WTC11 (cell line): Measurements from ENCODE around the gene SULT6B1. TPM values are rescaled to one million over a fixed set of nuclear protein-coding genes. Genes with fewer than 3 reads are reported as not detected.

Experiments used
- ATAC-seq: fragments of 200-7000 bp; cut with Tn5 transposase; 2 replicates; pipeline ENCODE4 v1.10.0; 2021; ENCODE audit warnings: mild to moderate bottlenecking, moderate library complexity
- CTCF ChIA-PET: fragments of 300-600 bp; sonication (Branson Sonifier 250); formaldehyde crosslinking; loops from one replicate; lab custom pipeline; 2021; ENCODE audit warnings: antibody characterized with exemption; lab: Charles Lee
- POLR2A ChIA-PET: fragments of 350-600 bp; sonication (Branson Sonifier 250); formaldehyde crosslinking; loops from one replicate; lab custom pipeline; 2021; ENCODE audit warnings: antibody characterized with exemption; lab: Charles Lee
- DNase-seq: peaks from one replicate; pipeline ENCODE4 v3.0.0; 2021; ENCODE audit warnings: low spot score
- H3K27ac Mint-ChIP-seq: 2 replicates; pipeline ENCODE4 v1.8.0; 2021; ENCODE audit warnings: mixed read lengths
- H3K27me3 Mint-ChIP-seq: 2 replicates; pipeline ENCODE4 v1.8.0; 2021; ENCODE audit warnings: low read depth, mild to moderate bottlenecking, moderate library complexity, mixed read lengths
- H3K36me3 Mint-ChIP-seq: 2 replicates; pipeline ENCODE4 v1.8.0; 2021; ENCODE audit warnings: mixed read lengths
- H3K4me1 Mint-ChIP-seq: 2 replicates; pipeline ENCODE4 v1.8.0; 2022; ENCODE audit warnings: mixed read lengths
- H3K4me3 Mint-ChIP-seq: 2 replicates; pipeline ENCODE4 v1.8.0; 2021; ENCODE audit warnings: mild to moderate bottlenecking, moderate library complexity, mixed read lengths
- H3K9me3 Mint-ChIP-seq: 2 replicates; pipeline ENCODE4 v1.8.0; 2021; ENCODE audit warnings: mixed read lengths
- CTCF ChIP-seq: fragments of 200-600 bp; IDR thresholded peaks from 2 replicates; pipeline ENCODE4 v1.8.0; 2022; ENCODE audit warnings: antibody characterized with exemption
- ETV6 ChIP-seq: sonication (generic); formaldehyde crosslinking; IDR thresholded peaks from 2 replicates; pipeline ENCODE4 v1.8.1; 2022; ENCODE audit warnings: mild to moderate bottlenecking, missing genetic modification reagents
- FOXJ3 ChIP-seq: sonication (generic); formaldehyde crosslinking; IDR thresholded peaks from 2 replicates; pipeline ENCODE4 v1.9.0; 2021; ENCODE audit warnings: missing genetic modification reagents, mild to moderate bottlenecking, borderline replicate concordance
- HMGXB4 ChIP-seq: sonication (generic); formaldehyde crosslinking; IDR thresholded peaks from 2 replicates; pipeline ENCODE4 v1.8.1; 2023; ENCODE audit warnings: mild to moderate bottlenecking, moderate library complexity, missing genetic modification reagents
- IRF1 ChIP-seq: sonication (generic); formaldehyde crosslinking; IDR thresholded peaks from 2 replicates; pipeline ENCODE4 v1.8.0; 2023; ENCODE audit warnings: missing genetic modification reagents
- KAT7 ChIP-seq: sonication (generic); formaldehyde crosslinking; IDR thresholded peaks from 2 replicates; pipeline ENCODE4 v1.8.1; 2023; ENCODE audit warnings: missing genetic modification reagents, mild to moderate bottlenecking, borderline replicate concordance
- MYBL2 ChIP-seq: sonication (generic); formaldehyde crosslinking; IDR thresholded peaks from 2 replicates; pipeline ENCODE4 v1.8.1; 2023; ENCODE audit warnings: mild to moderate bottlenecking, moderate library complexity, missing genetic modification reagents
- NR2C2 ChIP-seq: sonication (generic); formaldehyde crosslinking; IDR thresholded peaks from 2 replicates; pipeline ENCODE4 v1.8.0; 2022; ENCODE audit warnings: mild to moderate bottlenecking, missing genetic modification reagents
- PREB ChIP-seq: sonication (generic); formaldehyde crosslinking; IDR thresholded peaks from 2 replicates; pipeline ENCODE4 v1.8.1; 2022; ENCODE audit warnings: mild to moderate bottlenecking, missing genetic modification reagents, moderate library complexity, borderline replicate concordance
- RORB ChIP-seq: fragments of 250-450 bp; sonication (Bioruptor Pico); IDR thresholded peaks from 2 replicates; pipeline ENCODE4 v1.9.0; 2021; ENCODE audit warnings: mild to moderate bottlenecking
- SP1 ChIP-seq: sonication (generic); formaldehyde crosslinking; conservative IDR thresholded peaks from 2 replicates; pipeline ENCODE4 v1.8.1; 2022; ENCODE audit warnings: missing genetic modification reagents
- TEAD1 ChIP-seq: sonication (generic); formaldehyde crosslinking; IDR thresholded peaks from 2 replicates; pipeline ENCODE4 v1.8.0; 2022; ENCODE audit warnings: mild to moderate bottlenecking, missing genetic modification reagents
- ZNF138 ChIP-seq: sonication (generic); formaldehyde crosslinking; conservative IDR thresholded peaks from 2 replicates; pipeline ENCODE4 v1.8.1; 2022; ENCODE audit warnings: mild to moderate bottlenecking, moderate library complexity, missing genetic modification reagents
- ZNF671 ChIP-seq: fragments of 250-450 bp; sonication (Bioruptor Pico); IDR thresholded peaks from 2 replicates; pipeline ENCODE4 v1.8.0; 2021; ENCODE audit warnings: mild to moderate bottlenecking
- total RNA-seq: library from RNA; stranded (reverse); gene quantifications from 3 replicates; pipeline ENCODE4 v1.2.3, GENCODE V29; 2021
- TF ChIP-seq, protein P1 (sequence below): sonication (generic); formaldehyde crosslinking; IDR thresholded peaks from 2 replicates; pipeline ENCODE4 v1.8.0; 2022; ENCODE audit warnings: mild to moderate bottlenecking, missing genetic modification reagents
- TF ChIP-seq, protein P2 (sequence below): sonication (generic); formaldehyde crosslinking; IDR thresholded peaks from 2 replicates; pipeline ENCODE4 v1.8.0; 2022; ENCODE audit warnings: mild to moderate bottlenecking, missing genetic modification reagents
- TF ChIP-seq, protein P3 (sequence below): sonication (generic); formaldehyde crosslinking; IDR thresholded peaks from 2 replicates; pipeline ENCODE4 v1.8.1; 2022; ENCODE audit warnings: low read depth, mild to moderate bottlenecking, moderate library complexity, missing genetic modification reagents, borderline replicate concordance

The SULT6B1 gene
- total RNA-seq, 1 experiment from 2014 or later, result not detected

- ATAC-seq, result no peak
- peak overlapping the region; percentile 98 for H3K27ac Mint-ChIP-seq
- H3K27me3 Mint-ChIP-seq, result peaks cover 2% of the 10 kb centered on the region; the same call in 1 of the 2 replicates
- ChIA-PET POLR2A (no interaction called here), CTCF (interaction anchor here (0.9 to 1.9 kb wide), 4 partner anchors 9 to 31 kb away, joined by 3 to 4 read pairs (median 4); no protein-coding TSS in a partner anchor)
- peaks cover 49% of the 10 kb centered on the region for H3K4me1 Mint-ChIP-seq
- no peak for DNase-seq
- peak overlapping the region; percentile 95 for H3K4me3 Mint-ChIP-seq
- no peak for TF ChIP-seq NR2C2 (CRISPR knock-in tag)
- TF ChIP-seq, protein P1, sequence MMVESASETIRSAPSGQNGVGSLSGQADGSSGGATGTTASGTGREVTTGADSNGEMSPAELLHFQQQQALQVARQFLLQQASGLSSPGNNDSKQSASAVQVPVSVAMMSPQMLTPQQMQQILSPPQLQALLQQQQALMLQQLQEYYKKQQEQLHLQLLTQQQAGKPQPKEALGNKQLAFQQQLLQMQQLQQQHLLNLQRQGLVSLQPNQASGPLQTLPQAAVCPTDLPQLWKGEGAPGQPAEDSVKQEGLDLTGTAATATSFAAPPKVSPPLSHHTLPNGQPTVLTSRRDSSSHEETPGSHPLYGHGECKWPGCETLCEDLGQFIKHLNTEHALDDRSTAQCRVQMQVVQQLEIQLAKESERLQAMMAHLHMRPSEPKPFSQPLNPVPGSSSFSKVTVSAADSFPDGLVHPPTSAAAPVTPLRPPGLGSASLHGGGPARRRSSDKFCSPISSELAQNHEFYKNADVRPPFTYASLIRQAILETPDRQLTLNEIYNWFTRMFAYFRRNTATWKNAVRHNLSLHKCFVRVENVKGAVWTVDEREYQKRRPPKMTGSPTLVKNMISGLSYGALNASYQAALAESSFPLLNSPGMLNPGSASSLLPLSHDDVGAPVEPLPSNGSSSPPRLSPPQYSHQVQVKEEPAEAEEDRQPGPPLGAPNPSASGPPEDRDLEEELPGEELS (CRISPR knock-in tag), result no peak
- TF ChIP-seq, all 79 proteins: peak for 0
- peaks cover 7% of the 10 kb centered on the region for H3K9me3 Mint-ChIP-seq
- H3K36me3 Mint-ChIP-seq, result peaks cover 55% of the 10 kb centered on the region
Measured at GRCh38 chr2:37198681-37199065, 10.2 kb upstream of the SULT6B1 start.

DNA sequence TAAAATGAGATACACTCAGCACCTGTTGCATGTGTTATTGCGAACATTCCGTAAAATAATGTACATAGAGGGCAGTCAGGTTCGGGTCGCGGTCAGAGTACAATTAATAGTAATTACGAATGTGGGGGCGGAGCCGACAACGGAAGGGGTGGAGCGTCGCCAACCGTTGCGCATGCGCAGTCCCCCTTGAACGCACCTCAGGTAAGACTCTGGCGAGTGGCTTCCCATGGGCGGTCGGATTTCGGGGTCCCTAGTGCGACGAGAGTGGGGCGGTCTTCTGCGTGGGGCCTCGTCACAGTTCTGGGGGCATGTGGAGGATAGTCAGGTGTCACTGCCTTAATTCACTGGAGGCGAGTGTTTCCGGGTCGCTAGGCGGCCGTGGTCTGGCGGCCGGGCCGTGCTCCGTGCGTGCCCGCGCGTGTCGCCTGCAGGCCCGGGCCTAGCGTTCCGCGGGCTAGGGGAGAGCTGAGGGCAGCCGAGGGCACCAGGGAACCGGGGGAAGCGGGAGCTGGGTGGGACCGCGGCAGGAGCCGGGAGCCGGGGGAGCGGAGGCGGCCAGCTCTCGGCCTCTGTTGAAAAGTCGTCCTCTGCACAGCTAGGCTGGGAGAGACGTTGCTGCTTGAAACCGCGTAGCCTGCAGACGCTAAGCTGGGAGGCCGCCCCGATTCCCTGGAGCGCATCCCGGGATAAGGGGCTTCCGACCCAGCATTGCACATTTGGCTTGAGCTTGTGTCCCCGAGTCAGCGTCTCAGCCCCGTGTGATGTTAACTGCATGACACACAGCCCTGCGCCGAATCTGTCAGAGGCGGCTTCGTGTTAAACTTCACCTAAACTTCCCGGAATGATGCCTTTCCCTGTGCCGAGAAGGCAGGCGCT is 8.1 kb upstream of the SULT6B1 start, which contains the start of gene CEBPZOS:
Gene CEBPZOS, plus strand, starts transcription at position 177 of the 876 bp plus-strand sequence. CDS start 3,209 bp downstream, outside the sequence.
- peak; percentile 83 for DNase-seq
- CTCF ChIA-PET, result interaction anchor here (0.8 kb wide), 1 partner anchor 29 kb away, joined by 3 read pairs; no protein-coding TSS in a partner anchor
- Mint-ChIP-seq H3K4me1 (peaks cover 59% of the 10 kb centered on the region), H3K4me3 (peak within 1 kb of the TSS; percentile 95), H3K27ac (peak within 1 kb of the TSS; percentile 96), H3K36me3 (peaks cover 35% of the 10 kb centered on the region), H3K9me3 (no peaks in the 10 kb centered on the region), H3K27me3 (peaks cover 2% of the 10 kb centered on the region; the same call in 1 of the 2 replicates)
- ATAC-seq, result peak; percentile 60
- POLR2A ChIA-PET, result interaction anchor here (1.6 kb wide), 1 partner anchor 35 kb away, joined by 5 read pairs; the partner anchor contains the start of genes CEBPZ and NDUFAF7
- TF ChIP-seq HMGXB4 (CRISPR knock-in tag) (0 out of 2 replicates have a peak, but pooled peaks have one; percentile 18), CTCF (no peak), ZNF671 (CRISPR knock-in tag) (no peak), TEAD1 (CRISPR knock-in tag) (peak; percentile 87), ETV6 (0 out of 2 replicates have a peak, but pooled peaks have one; percentile 19), IRF1 (peak; percentile 60; the same call in 1 of the 2 replicates), RORB (no peak), ZNF138 (CRISPR knock-in tag) (no peak), FOXJ3 (CRISPR knock-in tag) (no peak), PREB (CRISPR knock-in tag) (0 out of 2 replicates have a peak, but pooled peaks have one; percentile 70), KAT7 (CRISPR knock-in tag) (no peak), SP1 (peak; percentile 54; the same call in 1 of the 2 replicates), MYBL2 (CRISPR knock-in tag) (peak; percentile 68; the same call in 1 of the 2 replicates)
- TF ChIP-seq, protein P1 (CRISPR knock-in tag), result 0 out of 2 replicates have a peak, but pooled peaks have one; percentile 69
- TF ChIP-seq, protein P2, sequence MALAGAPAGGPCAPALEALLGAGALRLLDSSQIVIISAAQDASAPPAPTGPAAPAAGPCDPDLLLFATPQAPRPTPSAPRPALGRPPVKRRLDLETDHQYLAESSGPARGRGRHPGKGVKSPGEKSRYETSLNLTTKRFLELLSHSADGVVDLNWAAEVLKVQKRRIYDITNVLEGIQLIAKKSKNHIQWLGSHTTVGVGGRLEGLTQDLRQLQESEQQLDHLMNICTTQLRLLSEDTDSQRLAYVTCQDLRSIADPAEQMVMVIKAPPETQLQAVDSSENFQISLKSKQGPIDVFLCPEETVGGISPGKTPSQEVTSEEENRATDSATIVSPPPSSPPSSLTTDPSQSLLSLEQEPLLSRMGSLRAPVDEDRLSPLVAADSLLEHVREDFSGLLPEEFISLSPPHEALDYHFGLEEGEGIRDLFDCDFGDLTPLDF (CRISPR knock-in tag), result no peak; the same call in 1 of the 2 replicates
- TF ChIP-seq, protein P3, sequence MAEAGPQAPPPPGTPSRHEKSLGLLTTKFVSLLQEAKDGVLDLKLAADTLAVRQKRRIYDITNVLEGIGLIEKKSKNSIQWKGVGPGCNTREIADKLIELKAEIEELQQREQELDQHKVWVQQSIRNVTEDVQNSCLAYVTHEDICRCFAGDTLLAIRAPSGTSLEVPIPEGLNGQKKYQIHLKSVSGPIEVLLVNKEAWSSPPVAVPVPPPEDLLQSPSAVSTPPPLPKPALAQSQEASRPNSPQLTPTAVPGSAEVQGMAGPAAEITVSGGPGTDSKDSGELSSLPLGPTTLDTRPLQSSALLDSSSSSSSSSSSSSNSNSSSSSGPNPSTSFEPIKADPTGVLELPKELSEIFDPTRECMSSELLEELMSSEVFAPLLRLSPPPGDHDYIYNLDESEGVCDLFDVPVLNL, result no peak
